Parathyroid adenoma (tissue), 2 donors: ENCODE results near the gene LRRTM3.

Experiments used
- H2AFZ ChIP-seq: fragments of 300-600 bp; sonication (generic); one replicate; pipeline ENCODE4 v1.7.0; 2017; ENCODE audit warnings: antibody characterized with exemption, mild to moderate bottlenecking
- H3K27ac ChIP-seq: fragments of 300-600 bp; sonication (generic); one replicate; pipeline ENCODE4 v1.7.0; 2017
- H3K27me3 ChIP-seq: fragments of 300-600 bp; sonication (generic); one replicate; pipeline ENCODE4 v1.7.0; 2017; ENCODE audit warnings: low read length; ENCODE audit not compliant: control insufficient read depth, insufficient read depth
- H3K36me3 ChIP-seq: fragments of 300-600 bp; sonication (generic); one replicate; pipeline ENCODE4 v1.7.0; 2017; ENCODE audit warnings: low read length; ENCODE audit not compliant: control insufficient read depth, insufficient read depth
- H3K4me1 ChIP-seq: fragments of 300-600 bp; sonication (generic); one replicate; pipeline ENCODE4 v1.7.0; 2017; ENCODE audit warnings: control low read depth
- H3K4me2 ChIP-seq: fragments of 300-600 bp; sonication (generic); one replicate; pipeline ENCODE4 v1.7.0; 2017; ENCODE audit warnings: low read length
- H3K4me3 ChIP-seq: fragments of 300-600 bp; sonication (generic); one replicate; pipeline ENCODE4 v1.7.0; 2017; ENCODE audit warnings: low read depth, low read length
- H3K79me2 ChIP-seq: fragments of 300-600 bp; sonication (generic); one replicate; pipeline ENCODE4 v1.7.0; 2017; ENCODE audit warnings: control low read depth
- H3K9ac ChIP-seq: fragments of 300-600 bp; sonication (generic); one replicate; pipeline ENCODE4 v1.7.0; 2017; ENCODE audit warnings: mild to moderate bottlenecking
- H3K9me3 ChIP-seq: fragments of 300-600 bp; sonication (generic); one replicate; pipeline ENCODE4 v1.7.0; 2017; ENCODE audit warnings: low read length; ENCODE audit not compliant: control insufficient read depth
- CTCF ChIP-seq: fragments of 300-600 bp; sonication (generic); IDR thresholded peaks from one replicate; pipeline ENCODE4 v1.7.0; 2017; ENCODE audit warnings: antibody characterized with exemption, mild to moderate bottlenecking
- donor health status: primary hyperparathyroidism.

LRRTM3 gene

GRCh38 chr10:66929375-66929774 lies 3.5 kb downstream of the LRRTM3 start:
- Histone ChIP-seq H3K4me2 (no peak overlapping the region), H3K36me3 (no peaks in the 10 kb centered on the region), H2AFZ (no peak overlapping the region), H3K4me3 (no peak overlapping the region), H3K9me3 (no peaks in the 10 kb centered on the region), H3K27me3 (no peaks in the 10 kb centered on the region), H3K27ac (no peak overlapping the region), H3K9ac (no peak overlapping the region), H3K79me2 (no peaks in the 10 kb centered on the region), H3K4me1 (no peaks in the 10 kb centered on the region)
- no peak for TF ChIP-seq CTCF

GRCh38 chr10:66931340-66931948 lies 5.6 kb downstream of the LRRTM3 start:
- no peaks in the 10 kb centered on the region for H3K36me3 ChIP-seq

GRCh38 chr10:66931949-66932343 lies 6.1 kb downstream of the LRRTM3 start:
- Histone ChIP-seq H3K36me3 (no peaks in the 10 kb centered on the region), H3K9ac (no peak overlapping the region), H3K4me1 (no peaks in the 10 kb centered on the region), H2AFZ (no peak overlapping the region), H3K79me2 (no peaks in the 10 kb centered on the region), H3K4me3 (no peak overlapping the region), H3K4me2 (no peak overlapping the region), H3K27me3 (no peaks in the 10 kb centered on the region), H3K9me3 (no peaks in the 10 kb centered on the region), H3K27ac (no peak overlapping the region)
- TF ChIP-seq CTCF, result no peak

More at GRCh38 chr10:66931340-66931948, 5.6 kb downstream of the LRRTM3 start:
- H3K4me3 ChIP-seq, result no peak overlapping the region
- H3K9ac ChIP-seq, result no peak overlapping the region
- H3K27me3 ChIP-seq, result no peaks in the 10 kb centered on the region
- no peak overlapping the region for H2AFZ ChIP-seq
- peak; percentile 54 for TF ChIP-seq CTCF
- no peaks in the 10 kb centered on the region for H3K4me1 ChIP-seq
- H3K4me2 ChIP-seq, result no peak overlapping the region
- H3K9me3 ChIP-seq, result no peaks in the 10 kb centered on the region
- H3K79me2 ChIP-seq, result no peaks in the 10 kb centered on the region
- H3K27ac ChIP-seq, result no peak overlapping the region

- H3K9ac ChIP-seq, result no peak overlapping the region
- TF ChIP-seq CTCF, result no peak
- H3K4me2 ChIP-seq, result no peak overlapping the region
- no peaks in the 10 kb centered on the region for H3K27me3 ChIP-seq
- no peaks in the 10 kb centered on the region for H3K4me1 ChIP-seq
- no peaks in the 10 kb centered on the region for H3K9me3 ChIP-seq
- H2AFZ ChIP-seq, result no peak overlapping the region
- H3K36me3 ChIP-seq, result no peaks in the 10 kb centered on the region
- no peaks in the 10 kb centered on the region for H3K79me2 ChIP-seq
- no peak overlapping the region for H3K4me3 ChIP-seq
- no peak overlapping the region for H3K27ac ChIP-seq
These were observed 8.9 kb downstream of the LRRTM3 start for GRCh38 chr10:66934711-66935110.

- no peaks in the 10 kb centered on the region for H3K9me3 ChIP-seq
- H3K9ac ChIP-seq, result no peak overlapping the region
- H3K4me2 ChIP-seq, result no peak overlapping the region
- no peak overlapping the region for H3K27ac ChIP-seq
- no peaks in the 10 kb centered on the region for H3K36me3 ChIP-seq
- no peak overlapping the region for H2AFZ ChIP-seq
- H3K4me1 ChIP-seq, result no peaks in the 10 kb centered on the region
- no peak for TF ChIP-seq CTCF
- no peak overlapping the region for H3K4me3 ChIP-seq
- no peaks in the 10 kb centered on the region for H3K27me3 ChIP-seq
- H3K79me2 ChIP-seq, result no peaks in the 10 kb centered on the region
These were observed 15.1 kb downstream of the LRRTM3 start for GRCh38 chr10:66940965-66941364.
